OCI-M1 (cell line): ENCODE results near the gene AOAH.

ENCODE experiments used
- DNase-seq: peaks from one replicate; lab custom pipeline; 2025; lab: John Stamatoyannopoulos, UW

The AOAH gene

GRCh38 chr7:36630112-36630650, 94.1 kb downstream of the AOAH start:
- no peak for DNase-seq

- DNase-seq = no peak
Measured at GRCh38 chr7:36629351-36629750, 94.9 kb downstream of the AOAH start.

DNA sequence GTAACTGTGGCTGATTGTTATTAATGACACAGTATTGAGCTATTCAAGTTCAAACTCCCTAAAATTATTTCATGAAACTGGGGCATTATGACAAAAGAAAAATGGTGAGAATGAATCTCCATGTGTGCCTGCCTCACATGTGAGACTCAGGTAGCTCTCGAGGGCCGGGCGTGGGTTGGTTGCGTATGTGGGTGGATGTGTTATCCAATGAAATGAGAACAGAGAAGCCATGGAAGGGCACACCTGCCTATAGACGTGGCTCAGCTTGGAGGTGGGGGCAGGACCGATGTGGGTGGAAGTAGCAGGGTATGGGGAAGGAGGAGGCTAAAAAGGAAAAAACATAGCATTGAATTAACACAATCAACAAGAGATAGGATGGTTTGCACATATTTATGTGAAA, 96.5 kb downstream of the AOAH start:
- DNase-seq = no peak

DNA sequence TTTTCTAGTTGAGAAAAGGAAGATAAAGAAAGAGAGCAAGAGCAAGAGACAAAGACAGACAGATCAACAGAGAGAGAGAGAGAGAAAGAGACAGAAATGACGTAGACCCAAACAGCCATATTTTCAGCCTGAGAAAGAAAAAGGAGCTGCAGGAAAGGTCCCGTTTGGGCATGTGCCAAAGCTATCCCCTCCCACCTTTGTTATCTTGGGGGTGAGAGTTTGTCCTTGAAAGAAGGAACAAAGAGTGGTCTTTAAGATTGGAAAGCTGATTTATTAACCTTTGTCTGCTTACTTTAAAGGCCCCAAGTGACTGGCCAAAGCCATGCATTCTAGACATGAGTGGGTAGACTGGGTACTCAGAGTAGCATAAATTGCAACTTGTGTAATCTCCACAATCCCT, 98.2 kb downstream of the AOAH start:
- DNase-seq = no peak

DNA sequence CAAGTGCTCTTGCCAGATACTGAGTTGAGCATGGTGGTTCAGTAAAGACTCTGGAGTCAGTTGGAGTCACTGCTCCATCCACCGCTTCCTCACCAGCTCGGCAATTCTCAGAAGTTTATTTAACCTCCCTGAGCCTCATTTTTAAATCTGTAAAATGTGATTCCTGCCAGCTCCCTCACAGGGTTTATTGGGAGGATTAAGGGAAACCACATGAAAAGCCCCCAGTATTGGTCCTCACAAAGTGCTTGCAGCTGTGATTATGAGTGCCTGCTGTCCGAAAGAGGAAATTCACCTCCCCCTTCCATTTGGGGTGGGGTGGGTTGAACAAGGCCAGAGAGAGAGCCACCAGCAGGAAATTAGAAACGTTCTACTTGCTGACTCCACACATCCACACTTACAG, 99.0 kb downstream of the AOAH start:
- DNase-seq = no peak

DNA sequence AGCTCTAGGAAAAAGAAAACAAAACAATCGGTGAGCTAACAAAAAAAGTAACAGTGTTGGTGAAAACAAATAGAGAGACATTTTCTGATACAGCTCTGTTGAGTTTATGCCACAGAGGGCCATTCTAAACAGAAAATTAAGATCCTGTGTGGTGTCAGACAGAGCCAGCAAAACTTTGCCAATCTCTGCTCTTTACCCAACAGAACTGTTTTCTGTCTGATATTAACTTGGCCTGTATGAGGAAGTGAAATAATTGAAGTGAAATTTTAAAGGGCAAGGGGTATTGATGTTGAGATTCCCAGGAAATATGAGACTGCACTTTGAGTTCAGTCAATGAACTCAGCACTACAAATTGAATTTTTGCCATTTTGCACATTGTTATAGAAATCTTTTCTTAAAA, 101.0 kb downstream of the AOAH start:
- no peak for DNase-seq

DNA sequence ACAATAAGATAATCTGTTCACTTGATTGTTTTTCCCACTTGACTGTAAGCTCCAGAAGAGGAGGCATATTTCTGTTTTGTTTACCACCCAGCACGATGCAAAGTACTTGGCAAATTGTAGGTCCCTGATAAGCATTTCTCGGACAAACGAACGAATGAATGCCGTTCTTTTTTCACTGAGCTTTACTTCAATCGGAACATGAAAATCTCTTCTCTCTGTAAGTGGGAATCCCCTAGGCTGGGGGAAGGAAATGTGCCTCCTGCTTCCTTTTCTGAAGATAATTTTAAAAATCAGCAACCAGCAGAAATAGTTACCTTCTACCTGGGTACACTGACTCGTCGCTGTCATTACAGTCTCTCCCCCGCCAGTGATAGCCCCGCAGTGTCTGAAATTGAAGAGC, 102.9 kb downstream of the AOAH start:
- DNase-seq = no peak

GRCh38 chr7:36620166-36620708, 104.1 kb downstream of the AOAH start:
- no peak for DNase-seq

DNA sequence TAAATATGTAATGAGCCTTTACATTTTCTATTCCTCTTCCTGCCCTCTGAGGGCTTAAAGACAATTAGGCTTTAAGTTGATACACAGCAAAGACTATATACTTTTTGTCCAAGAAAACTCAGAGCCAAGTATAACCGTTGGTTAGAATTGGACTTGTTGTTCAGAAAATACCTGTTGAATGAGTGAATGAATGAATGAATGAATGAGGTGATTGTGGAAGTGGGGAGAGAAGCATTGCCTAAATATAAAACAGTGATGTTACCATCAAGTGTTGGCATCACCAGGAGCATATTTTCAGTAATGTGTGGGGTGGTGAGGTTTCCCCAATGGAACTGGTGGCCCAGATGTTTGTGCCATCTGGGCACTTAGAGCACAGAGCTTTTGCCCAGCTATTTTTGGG, 106.9 kb downstream of the AOAH start:
- no peak for DNase-seq

DNA sequence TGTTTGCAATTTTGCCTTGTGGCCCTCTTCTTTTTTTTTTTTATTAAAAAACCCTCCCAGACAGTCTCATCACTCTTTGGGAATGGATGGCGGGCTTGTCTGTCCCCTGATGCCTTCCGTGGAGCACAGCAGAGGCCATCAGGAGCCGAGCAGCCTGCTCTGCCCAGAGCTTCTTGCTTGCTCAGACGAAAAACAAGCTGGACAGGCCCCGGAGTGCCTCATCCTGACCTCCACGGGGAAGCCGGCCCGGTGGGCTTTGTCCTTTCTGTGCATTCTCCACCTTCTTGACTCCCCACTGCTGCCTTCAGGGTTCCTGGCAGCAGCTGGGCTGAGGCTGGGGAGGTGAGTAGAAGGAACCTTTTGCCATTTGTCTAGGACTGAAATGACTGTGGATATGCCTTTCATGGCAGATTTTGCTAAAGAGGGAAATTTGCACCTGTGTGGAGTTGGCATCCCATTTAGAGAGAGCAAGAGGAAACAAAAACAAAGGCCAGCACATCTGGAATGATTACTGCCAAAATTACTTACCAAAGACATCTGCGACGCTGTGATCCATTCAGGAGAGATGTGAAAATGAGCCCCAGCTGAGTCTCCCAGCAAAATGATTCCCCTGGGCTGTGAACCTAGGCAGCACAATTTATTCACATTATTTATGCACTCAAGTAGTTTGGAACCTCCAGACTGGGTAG, 108.3 kb downstream of the AOAH start:
- no peak for DNase-seq

DNA sequence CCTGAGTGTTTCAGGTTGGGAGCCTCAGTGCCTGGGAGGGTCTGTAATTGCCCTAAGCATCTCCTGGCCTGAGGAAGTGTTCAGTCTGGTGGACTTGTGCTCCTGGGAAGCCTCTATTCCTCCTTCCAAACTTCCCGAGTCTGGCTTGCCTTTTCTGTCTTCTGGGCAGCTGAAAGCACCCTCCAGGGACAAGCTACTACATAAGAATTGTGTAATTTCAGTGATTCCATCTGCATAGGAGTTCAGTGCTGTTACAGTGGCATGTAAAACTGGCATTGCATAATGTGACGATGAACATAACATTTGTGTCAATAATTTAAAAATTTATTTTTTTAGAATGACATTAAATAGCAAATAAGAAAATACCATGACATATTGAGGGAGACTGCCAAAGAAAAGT, 109.3 kb downstream of the AOAH start:
- DNase-seq = no peak

DNA sequence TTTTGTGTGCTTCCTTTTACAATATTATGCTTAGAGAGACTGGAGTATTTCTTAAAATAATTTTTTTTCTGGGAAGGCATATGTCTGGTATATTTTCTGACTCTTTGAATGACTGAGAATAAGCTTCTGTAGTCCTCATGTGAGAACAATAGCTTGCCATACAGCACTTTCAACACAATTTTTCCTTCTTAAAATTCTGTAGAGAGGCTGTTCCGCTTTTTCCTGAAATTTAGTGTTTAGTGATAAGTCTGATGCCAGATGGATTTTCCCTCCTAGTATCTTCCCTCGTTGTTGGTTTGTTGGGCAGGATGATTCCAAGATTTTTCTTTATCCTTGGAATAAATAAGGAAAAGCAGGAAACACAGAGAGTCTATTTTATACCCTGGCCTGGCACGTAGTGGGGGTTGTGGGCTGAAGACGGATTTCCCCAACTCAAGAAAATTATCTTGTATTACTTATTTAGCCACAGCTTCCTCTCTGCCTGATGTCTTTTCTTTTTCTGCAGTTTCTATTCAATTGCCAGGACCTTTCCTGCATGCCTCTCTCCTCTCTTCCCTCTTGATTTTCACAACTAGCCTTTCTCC, 111.2 kb downstream of the AOAH start:
- DNase-seq = peak; percentile 11

DNA sequence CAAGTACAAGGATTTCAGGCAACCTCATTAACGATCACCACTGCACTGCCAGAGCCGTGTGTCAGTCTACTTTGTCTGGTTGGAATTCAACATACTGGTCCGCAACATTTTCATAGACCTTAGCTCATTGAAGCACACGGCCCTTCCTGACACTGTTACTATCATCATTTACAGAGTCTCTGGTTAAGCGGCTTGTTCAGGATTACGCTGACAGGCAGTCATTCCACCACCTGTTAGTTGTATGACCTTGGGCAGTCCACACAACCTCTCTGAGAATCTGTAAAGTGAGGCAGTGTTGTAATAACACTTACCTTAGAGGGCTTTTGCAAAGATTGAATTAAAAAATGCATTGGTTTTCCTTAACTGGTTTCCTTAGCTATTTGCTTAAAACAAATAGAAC, 112.6 kb downstream of the AOAH start:
- DNase-seq = no peak

DNA sequence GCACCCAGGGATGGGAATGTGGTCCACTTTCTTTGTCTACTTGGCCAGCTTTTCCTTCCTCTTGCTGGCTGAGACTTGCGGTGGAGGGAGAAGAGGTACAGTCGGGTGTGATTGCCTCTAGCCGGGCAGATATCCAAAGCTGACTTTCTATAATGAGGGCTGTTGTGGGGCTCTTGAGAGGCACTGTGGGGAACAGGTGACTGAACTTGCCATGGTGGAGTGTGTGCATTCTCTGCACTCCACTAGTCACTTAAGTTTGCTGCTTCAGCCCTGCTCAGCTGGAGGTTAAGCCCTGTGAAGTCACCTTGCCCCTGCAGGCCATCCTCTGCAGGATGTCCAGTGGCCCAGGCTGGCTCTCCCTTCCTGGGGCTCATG, 116.6 kb downstream of the AOAH start:
- no peak for DNase-seq

GRCh38 chr7:36606976-36607720, 117.1 kb downstream of the AOAH start:
- DNase-seq = no peak

DNA sequence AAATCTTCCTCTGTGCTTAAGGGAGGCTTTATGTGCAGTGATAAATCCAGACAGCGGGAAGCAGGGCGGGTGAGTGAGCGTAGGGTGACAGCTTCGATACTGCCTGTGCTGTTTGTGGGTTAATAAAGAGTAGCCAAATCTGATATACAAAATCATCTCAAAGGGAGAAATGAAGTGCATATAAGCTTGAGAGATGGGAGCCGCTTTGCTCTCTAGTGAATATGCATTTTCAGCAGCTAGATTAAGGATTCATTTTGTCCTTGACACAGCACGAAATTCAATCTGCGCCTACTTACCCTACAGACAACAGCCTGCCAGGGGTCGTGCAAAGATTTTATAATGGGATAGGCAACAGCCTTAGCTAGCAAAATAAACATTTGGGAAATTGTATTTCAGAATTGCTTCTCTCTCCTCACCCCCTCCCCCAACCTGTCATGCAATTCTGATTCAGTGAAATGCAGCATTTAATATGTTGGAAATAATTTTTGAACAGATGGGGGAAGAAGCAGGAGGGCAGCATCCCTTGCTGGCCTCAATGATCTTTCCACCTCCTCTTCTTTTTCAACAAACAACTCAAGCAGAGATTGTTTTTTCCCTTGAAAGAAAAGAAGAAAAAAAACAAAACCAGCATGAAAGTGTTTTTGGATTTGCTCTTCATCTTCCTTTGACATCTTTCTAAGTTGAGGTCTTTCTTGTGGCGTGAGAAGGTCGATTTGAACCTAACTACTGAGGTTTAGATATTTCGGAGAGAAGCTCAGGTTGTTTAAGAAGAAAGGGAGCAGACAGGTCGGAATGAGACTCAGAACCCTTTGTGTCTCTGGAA, 117.9 kb downstream of the AOAH start:
- DNase-seq = no peak

DNA sequence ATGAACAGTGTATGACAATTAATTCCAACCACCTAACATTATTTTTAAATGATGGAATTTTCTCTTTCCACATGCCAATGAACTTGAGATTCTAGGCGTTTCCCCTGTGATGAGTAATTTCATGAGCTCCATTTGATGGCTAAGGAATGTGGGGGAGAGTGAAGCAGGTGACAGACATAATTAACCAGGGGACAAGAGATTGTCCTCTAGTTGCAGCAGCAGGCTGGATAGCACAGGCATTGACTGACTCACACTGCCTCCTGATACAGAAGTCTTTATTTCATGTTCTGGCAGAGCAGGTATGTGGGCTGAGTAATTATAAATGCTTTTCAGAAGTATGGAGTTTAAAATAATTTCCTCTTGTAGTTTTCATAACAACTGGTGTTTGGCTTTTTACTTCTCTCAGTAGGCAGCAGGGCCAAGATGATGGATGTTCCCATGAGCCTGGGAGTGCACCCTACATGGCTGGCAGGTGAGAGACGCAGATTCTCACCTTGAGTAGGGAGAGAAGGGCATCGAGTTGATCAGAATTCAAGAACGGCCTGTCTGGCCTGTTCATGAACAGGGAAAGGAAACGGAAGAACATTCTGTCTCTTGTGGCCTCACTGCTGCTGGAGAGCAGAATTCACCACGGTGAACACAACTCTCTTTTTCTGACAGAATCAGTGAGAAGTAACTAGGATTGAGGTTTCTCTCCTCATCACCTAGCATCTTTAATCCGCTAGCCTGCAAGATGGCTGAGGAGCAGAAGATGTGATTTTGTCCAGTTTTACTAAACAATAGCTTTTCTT, 118.8 kb downstream of the AOAH start:
- DNase-seq = no peak

GRCh38 chr7:36604806-36605205, 119.5 kb downstream of the AOAH start:
- no peak for DNase-seq

GRCh38 chr7:36602934-36603887, 121.1 kb downstream of the AOAH start:
- DNase-seq = no peak

GRCh38 chr7:36602511-36602910, 121.8 kb downstream of the AOAH start:
- no peak for DNase-seq
